T47D (cell line): ENCODE data around the gene TMEM114.
"Not testable (repeated sequence)": the region's sequence is repeated elsewhere in the genome, so short reads cannot be mapped to it uniquely, and the experiment has no call there.

ENCODE experiments used
- DNase-seq, 2 experiments: peaks; one replicate each; pipeline versions ENCODE4 v3.0.0 to v3.0.0-alpha.2; 2011 to 2012; ENCODE audit warnings: low read depth in 1 of 2, low spot score in 1 of 2
- JUND ChIP-seq: IDR thresholded peaks from 2 replicates; pipeline ENCODE4 v1.6.1; 2012; ENCODE audit warnings: low read depth
- in situ Hi-C: cut with HindIII; loops from 2 replicates; pipeline ENCODE4 v1.10.0; 2016; ENCODE audit warnings: low sequenced_read_pairs, low pct_unique_long_range_greater_than_20kb

The TMEM114 gene

GRCh38 chr16:8565498-8565897 lies 24.8 kb downstream of the TMEM114 start:
- peak in 1 of 2 experiments; percentile 21 for DNase-seq
- TF ChIP-seq JUND, result no peak
- in situ Hi-C loops, result no loop called here

DNA sequence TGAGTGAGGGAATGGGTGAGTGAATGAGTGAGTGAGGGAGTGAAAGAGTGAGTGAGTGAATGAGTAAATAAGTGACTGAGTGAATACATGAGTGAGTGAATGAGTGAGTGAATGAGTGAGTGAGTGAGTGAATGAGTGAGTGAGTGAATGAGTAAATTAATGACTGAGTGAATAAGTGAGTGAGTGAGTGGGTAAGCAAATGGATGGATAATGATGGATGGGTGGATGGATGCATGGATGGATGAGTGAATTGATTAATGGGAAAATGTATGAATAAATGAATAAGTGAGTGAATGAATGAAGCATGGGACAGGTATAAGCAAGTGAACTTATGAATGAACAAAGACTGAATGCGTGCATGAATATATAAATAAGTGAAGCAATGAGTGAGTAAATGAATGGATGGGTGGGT lies 25.4 kb downstream of the TMEM114 start:
- in situ Hi-C loops, result no loop called here
- no peak for DNase-seq
- TF ChIP-seq JUND, result no peak

GRCh38 chr16:8563944-8564540 lies 26.3 kb downstream of the TMEM114 start:
- DNase-seq, in situ Hi-C loops: not testable (repeated sequence)

DNA sequence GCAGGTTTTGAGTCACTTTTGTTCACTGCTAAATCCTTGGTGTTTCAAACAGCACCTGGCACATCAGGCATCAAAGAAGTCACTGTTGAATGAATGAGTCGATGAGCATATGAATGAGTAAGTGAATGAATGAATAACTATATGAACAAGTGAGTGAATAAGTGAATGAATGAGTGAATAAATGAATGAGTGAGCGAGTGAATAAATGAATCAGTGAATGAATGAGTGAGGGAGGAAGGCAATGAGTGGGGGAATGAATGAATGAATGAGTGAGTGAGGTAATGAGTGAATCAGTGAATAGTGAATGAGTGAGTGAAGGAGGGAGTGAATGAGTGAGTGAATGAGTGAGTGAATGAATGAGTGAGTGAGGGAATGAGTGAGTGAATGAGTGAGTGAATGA lies 28.8 kb downstream of the TMEM114 start:
- TF ChIP-seq JUND, result no peak
- no peak for DNase-seq
- in situ Hi-C loops, result no loop called here

GRCh38 chr16:8555400-8555799 lies 34.9 kb downstream of the TMEM114 start:
- no peak for TF ChIP-seq JUND
- no peak for DNase-seq
- in situ Hi-C loops, result no loop called here

GRCh38 chr16:8554881-8555280 lies 35.4 kb downstream of the TMEM114 start:
- in situ Hi-C loops, result no loop called here
- TF ChIP-seq JUND, result no peak
- DNase-seq, result no peak

DNA sequence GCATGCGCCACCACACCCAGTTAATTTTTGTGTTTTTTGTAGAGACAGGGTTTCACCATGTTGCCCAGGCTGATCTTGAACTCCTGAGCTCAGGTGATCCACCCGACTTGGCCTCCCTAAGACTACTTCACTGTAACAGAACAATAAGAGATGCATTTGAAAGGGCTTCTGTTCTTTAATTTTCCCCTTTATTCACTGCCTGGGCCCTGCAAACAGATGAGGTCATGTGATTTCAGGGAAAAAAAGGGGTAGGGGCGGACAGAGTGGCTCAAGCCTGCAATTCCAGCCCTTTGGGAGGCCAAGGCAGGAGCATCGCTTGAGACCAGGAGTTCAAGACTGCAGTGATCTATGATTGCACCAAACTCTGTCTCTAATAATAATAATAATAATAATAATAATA lies 36.3 kb downstream of the TMEM114 start:
- DNase-seq, result no peak
- no peak for TF ChIP-seq JUND
- in situ Hi-C loops, result no loop called here

DNA sequence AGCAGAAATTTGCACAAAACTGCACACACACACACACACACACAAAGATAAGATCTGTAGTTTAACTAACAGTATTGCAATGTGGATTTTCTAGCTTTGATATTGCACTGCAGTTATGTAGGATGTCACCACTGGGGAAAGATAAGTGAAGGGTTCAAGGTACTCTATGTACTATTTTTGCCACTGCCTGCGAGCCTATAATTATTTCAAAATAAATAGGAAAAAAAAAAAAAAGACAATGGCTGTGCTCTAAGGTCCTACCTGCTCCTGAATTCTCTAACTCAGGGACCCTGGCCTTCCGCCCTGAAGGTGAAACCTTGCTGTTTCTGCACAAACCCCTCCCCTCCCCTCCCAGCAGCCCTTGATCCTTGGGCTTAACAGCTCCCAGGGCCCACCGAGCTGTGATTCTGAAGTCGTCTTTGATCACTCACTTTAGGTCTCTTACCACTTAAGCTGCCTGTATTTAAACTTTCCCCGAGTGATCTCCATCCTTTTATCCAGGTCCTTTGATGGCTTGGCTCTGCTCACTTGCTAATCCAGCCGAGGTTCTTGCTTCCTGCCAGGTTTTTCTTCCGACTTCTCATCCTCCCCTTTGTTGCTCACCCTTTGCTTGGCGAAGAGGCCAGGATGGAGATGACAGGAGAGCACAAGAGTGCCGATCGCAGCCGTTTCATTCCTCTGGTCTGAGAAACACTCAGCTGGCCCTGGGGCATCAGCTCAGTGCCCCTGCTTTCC lies 37.7 kb downstream of the TMEM114 start:
- in situ Hi-C loops, result no loop called here
- no peak for TF ChIP-seq JUND
- DNase-seq, result no peak

DNA sequence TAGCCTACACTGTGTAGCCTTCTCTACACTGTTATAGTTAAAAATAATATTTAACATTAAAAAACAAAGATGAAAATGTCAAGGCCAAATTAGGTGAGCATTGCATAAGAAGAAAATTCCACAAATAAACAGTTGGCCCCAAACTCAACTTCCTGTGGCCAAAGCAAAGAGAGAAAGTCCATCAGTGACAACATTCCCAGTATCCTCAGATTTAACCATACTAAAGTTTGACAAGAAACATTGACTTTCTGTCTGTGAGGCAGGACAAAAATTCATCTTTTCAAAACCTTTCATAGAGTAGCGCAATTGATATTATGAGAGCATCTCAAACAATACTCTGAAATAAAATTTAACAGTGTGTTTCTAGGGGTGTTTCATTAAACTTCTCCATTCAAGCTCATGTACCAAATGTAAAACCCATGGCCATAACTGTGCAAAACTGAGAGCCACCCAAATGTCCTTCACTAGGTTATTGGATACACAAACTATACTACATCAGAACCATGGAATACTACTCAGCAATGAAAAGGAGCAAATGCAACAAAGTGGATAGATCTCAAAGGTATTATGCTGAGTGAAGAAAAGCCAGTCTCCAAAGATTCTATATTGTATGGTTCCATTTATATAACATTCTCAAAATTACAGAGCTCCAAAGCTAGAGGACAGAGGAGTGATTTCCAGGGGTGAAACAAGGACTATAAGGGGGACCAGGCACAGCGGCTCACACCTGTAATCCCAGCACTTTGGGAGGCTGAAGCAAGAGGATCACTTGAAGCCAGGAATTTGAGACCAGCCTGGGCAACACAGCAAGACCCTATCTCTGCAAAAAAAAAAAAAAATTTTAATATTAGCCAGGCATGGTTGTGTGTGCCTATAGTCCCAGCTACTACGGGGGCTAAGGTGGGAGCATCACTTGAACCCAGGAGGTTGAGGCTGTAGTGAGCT lies 38.7 kb downstream of the TMEM114 start:
- DNase-seq, result no peak
- no peak for TF ChIP-seq JUND
- in situ Hi-C loops, result no loop called here

DNA sequence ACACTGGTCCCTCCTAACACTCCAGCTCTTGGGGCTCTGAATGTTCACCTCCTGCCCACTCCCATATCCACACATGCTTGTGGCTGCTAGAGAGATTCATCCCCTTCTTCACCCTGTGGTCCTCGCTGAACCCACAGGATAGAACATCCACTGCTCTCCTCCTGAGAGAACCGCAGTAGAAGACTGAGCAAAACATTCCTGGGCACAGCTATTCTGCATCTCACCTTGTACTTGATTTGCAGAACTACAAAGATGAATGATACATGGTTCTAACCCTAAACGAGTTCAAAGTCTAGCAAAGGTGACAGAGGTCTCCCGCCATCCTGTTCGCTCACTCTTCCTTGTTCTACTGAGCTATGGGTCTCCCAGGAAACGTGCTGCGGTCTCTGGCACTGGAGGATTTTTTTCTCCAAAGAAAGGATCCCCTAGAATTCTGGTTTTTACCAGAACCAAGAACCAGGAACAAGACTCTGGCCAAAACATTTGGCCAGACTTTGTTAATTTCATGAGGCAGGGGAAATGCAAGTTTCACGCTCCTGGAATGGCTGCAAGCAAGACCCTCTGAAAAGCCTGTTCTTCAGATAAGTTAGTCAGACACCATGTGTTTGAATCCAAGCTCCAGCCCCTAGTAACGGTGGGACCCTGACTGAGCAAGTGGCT lies 39.5 kb downstream of the TMEM114 start:
- no peak for DNase-seq
- in situ Hi-C loops, result no loop called here
- no peak for TF ChIP-seq JUND

DNA sequence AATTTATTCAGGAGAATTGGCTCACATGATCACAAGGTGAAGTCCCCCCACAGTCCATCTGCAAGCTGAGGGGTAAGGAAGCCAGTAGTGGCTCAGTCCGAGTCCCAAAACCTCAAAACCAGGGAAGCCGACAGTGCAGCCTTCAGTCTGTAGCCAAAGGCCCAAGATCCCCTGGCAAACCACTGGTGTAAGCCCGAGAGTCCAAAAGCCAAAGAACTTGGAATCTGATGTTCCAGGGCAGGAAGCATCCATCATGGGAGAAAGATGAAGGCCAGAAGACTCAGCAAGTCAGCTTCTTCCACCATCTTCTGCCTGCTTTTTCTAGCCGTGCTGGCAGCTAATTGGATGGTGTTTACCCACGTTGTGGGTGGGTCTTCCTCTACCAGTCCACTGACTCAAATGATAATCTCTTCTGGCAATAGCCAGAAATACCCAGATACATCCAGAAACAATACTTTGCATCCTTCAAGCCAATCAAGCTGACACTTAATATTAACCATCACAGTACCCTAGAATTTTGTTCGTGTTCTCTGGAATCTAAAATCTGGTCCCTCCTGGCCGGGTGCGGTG lies 40.4 kb downstream of the TMEM114 start:
- in situ Hi-C loops, result no loop called here
- no peak for TF ChIP-seq JUND
- DNase-seq, result no peak

DNA sequence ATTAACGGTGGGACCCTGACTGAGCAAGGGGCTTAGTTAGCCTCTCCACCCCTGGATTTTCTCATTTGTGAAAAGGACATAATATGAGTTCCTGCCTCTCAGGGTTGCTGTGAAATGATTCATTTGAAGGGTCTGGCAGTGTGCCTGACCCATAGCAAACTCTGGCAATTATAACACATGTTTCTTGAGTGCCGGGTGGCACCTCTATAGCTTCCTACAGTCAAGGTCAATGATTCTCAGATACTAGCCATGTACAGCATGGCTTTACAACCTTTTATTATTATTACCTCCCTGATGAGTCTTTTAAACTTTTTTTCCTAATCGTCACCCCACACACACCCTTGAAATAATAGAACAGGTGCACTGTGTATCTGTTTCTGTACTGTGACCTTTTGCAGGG lies 42.1 kb downstream of the TMEM114 start:
- in situ Hi-C loops, result no loop called here

More for the DNA sequence above, 42.1 kb downstream of the TMEM114 start:
- no peak for TF ChIP-seq JUND
- DNase-seq, result no peak
